ENCODE results near the gene TMEM247.

Gene TMEM247

DNA sequence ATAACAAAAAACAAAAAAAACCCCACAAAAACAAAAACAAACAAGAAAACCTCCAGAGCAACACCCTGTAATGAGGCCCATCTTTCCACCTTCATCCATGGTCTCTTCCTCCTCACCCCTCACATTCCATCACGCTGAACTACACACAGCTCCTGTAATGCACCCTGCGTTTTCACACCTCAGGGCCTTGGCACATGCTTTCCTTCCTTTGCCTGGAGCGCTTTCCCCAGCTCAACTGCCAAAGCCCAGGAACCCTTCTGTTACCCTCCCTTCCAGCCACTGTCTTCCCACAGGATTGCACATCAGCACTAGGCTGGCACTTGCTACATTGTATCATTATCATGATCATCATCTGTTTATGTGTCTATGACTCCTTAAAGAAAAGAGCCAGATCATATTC, 29.4 kb downstream of the TMEM247 start:
- no peaks in the 10 kb centered on the region for H3K36me3 ChIP-seq (ENCODE audit: control insufficient read depth, insufficient read depth, low read length)
- no peak overlapping the region for H3K4me3 ChIP-seq (replicated peaks; ENCODE audit: low read depth, low read length)
- H3K27me3 ChIP-seq (replicated peaks; ENCODE audit: control insufficient read depth, insufficient read depth, low read length) = no peaks in the 10 kb centered on the region
- TF ChIP-seq, protein P1, sequence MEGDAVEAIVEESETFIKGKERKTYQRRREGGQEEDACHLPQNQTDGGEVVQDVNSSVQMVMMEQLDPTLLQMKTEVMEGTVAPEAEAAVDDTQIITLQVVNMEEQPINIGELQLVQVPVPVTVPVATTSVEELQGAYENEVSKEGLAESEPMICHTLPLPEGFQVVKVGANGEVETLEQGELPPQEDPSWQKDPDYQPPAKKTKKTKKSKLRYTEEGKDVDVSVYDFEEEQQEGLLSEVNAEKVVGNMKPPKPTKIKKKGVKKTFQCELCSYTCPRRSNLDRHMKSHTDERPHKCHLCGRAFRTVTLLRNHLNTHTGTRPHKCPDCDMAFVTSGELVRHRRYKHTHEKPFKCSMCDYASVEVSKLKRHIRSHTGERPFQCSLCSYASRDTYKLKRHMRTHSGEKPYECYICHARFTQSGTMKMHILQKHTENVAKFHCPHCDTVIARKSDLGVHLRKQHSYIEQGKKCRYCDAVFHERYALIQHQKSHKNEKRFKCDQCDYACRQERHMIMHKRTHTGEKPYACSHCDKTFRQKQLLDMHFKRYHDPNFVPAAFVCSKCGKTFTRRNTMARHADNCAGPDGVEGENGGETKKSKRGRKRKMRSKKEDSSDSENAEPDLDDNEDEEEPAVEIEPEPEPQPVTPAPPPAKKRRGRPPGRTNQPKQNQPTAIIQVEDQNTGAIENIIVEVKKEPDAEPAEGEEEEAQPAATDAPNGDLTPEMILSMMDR (IDR thresholded peaks at IDR 0.05; ENCODE audit: insufficient read depth, low read length, poor library complexity, severe bottlenecking) = no peak
- no peak for DNase-seq (ENCODE audit: extremely low read depth, insufficient read length)

DNA sequence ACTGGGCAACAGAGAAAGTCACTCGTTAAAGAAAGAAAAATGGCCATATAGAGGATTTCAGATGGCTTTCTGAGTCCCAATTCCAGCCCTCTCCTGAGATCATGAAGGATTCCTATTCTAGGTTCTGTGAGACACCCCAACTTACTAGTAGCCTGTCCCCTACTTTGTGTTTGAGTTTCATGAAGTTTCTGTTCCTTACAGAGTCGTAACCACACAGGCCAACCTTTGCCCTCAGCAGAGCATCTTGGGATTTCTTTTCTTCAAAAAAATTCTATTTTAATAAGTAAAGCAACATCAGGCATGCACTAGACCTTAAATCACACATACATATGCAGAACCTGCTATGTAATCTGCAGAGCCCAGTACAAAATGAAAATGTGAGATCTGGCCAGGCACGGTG, 30.4 kb downstream of the TMEM247 start:
- Histone ChIP-seq H3K27me3 (replicated peaks; ENCODE audit: control insufficient read depth, insufficient read depth, low read length) (no peaks in the 10 kb centered on the region), H3K36me3 (ENCODE audit: control insufficient read depth, insufficient read depth, low read length) (no peaks in the 10 kb centered on the region), H3K4me3 (replicated peaks; ENCODE audit: low read depth, low read length) (no peak overlapping the region)
- TF ChIP-seq, protein P1 (IDR thresholded peaks at IDR 0.05; ENCODE audit: insufficient read depth, low read length, poor library complexity, severe bottlenecking) = no peak
- no peak for DNase-seq (ENCODE audit: extremely low read depth, insufficient read length)

DNA sequence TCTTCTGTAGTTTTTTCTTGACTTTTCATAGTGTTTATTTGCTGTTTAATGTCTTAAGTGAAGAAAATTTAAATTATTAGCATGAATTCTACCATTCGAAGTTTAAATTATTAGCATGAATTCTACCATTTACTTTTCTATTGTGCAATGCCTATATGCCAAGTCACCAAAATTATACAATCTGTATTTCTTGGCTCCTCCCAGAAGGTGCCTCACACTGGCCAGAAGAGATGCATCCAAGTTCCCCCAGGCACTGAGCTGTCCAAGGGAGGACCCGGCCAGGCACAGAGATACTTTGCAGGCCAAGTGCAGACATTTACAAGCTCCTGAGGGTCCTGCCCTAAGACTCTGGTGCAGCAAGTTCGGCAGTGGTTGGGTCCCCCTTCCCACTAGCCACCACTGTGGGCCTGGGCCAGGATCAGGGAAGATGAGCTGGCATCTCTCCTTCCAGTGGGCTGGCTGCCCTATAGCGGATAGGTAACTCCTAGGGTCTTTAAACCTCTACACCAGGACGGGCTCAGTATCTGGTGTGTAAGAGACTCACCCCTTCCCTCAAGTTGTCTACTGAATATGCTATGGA, 31.3 kb downstream of the TMEM247 start:
- DNase-seq (ENCODE audit: extremely low read depth, insufficient read length) = no peak
- TF ChIP-seq, protein P1 (IDR thresholded peaks at IDR 0.05; ENCODE audit: insufficient read depth, low read length, poor library complexity, severe bottlenecking) = no peak
- Histone ChIP-seq H3K4me3 (replicated peaks; ENCODE audit: low read depth, low read length) (no peak overlapping the region), H3K27me3 (replicated peaks; ENCODE audit: control insufficient read depth, insufficient read depth, low read length) (no peaks in the 10 kb centered on the region), H3K36me3 (ENCODE audit: control insufficient read depth, insufficient read depth, low read length) (no peaks in the 10 kb centered on the region)

DNA sequence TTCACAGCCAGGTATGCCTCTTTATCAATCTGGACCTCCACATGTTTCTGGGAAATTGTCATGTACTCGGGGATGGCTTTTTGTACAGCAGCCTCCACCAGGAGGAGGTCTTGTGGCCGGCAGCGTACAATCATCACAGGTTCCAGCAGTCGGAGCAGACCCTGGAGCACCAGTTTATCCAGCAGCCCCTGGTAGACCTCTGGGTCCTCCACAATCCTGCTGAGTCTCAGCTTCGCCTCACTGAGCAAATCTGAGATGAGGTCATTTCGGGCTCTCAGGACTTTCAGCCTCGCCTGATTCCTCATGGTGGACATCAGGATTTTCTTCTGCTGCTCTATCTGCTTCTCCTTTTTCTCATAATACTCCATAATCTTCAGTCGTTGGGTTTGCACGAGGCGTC, 32.8 kb downstream of the TMEM247 start:
- H3K36me3 ChIP-seq (ENCODE audit: control insufficient read depth, insufficient read depth, low read length) = no peaks in the 10 kb centered on the region
- H3K27me3 ChIP-seq (replicated peaks; ENCODE audit: control insufficient read depth, insufficient read depth, low read length) = no peaks in the 10 kb centered on the region
- no peak for DNase-seq (ENCODE audit: extremely low read depth, insufficient read length)
- TF ChIP-seq, protein P1 (IDR thresholded peaks at IDR 0.05; ENCODE audit: insufficient read depth, low read length, poor library complexity, severe bottlenecking) = no peak
- H3K4me3 ChIP-seq (replicated peaks; ENCODE audit: low read depth, low read length) = no peak overlapping the region

DNA sequence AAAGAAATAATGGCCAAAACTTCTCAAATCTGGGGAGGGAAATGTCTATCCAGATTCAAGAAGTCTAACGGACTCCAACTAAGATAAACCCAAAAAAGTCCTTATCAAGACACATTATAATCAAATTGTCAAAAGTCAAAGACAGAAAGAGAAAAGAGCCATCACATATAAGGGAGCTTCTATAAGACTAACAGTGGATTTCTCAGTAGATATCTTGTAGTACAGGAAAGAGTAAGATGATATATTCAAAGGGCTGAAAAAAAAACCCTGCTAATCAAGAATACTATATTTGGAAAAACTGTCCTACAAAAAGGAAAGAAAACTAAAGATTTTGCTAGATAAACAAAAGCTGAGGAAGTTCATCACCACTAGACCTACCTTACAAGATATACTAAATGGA, 35.4 kb downstream of the TMEM247 start:
- TF ChIP-seq, protein P1 (IDR thresholded peaks at IDR 0.05; ENCODE audit: insufficient read depth, low read length, poor library complexity, severe bottlenecking) = no peak
- no peak for DNase-seq (ENCODE audit: extremely low read depth, insufficient read length)
- no peaks in the 10 kb centered on the region for H3K36me3 ChIP-seq (ENCODE audit: control insufficient read depth, insufficient read depth, low read length)

DNA sequence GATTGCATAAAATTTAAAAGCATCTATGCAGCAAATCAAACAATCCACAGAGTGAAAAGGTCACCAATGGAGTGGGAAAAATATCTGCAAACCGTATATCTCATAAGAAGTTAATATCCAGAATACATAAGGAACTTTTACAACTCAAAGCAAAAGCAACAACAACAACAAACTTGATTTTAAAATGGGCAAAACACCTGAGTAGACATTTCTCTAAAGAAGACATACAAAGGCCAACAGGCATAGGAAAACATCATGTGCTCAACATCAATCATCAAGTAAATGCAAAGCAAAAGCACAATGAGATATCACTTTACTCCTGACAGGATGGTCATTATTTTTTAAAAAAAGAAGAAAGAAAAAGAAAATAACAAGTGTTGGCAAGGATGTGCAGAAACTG, 38.1 kb downstream of the TMEM247 start:
- H3K4me3 ChIP-seq (replicated peaks; ENCODE audit: low read depth, low read length) = no peak overlapping the region
- TF ChIP-seq, protein P1 (IDR thresholded peaks at IDR 0.05; ENCODE audit: insufficient read depth, low read length, poor library complexity, severe bottlenecking) = no peak
- no peaks in the 10 kb centered on the region for H3K27me3 ChIP-seq (replicated peaks; ENCODE audit: control insufficient read depth, insufficient read depth, low read length)
- no peaks in the 10 kb centered on the region for H3K36me3 ChIP-seq (ENCODE audit: control insufficient read depth, insufficient read depth, low read length)
- DNase-seq (ENCODE audit: extremely low read depth, insufficient read length) = no peak

More for the DNA sequence above, 35.4 kb downstream of the TMEM247 start:
- Histone ChIP-seq H3K27me3 (replicated peaks; ENCODE audit: control insufficient read depth, insufficient read depth, low read length) (no peaks in the 10 kb centered on the region), H3K4me3 (replicated peaks; ENCODE audit: low read depth, low read length) (no peak overlapping the region)

All from GM06990 (cell line).